Kidney (tissue), 14 donors: Measurements from ENCODE around the gene TCF15. TPM values are rescaled to one million over a fixed set of nuclear protein-coding genes. Genes with fewer than 3 reads are reported as not detected.

Experiments
- DNase-seq, 5 donors: peaks; one replicate each; pipeline ENCODE4 v3.0.0-alpha.2; 2013 to 2020
- FAIRE-seq: peaks from 2 replicates; lab custom pipeline; 2012; peaks lifted over from hg19 to GRCh38; lab: Jason Lieb, UNC
- H3K27ac ChIP-seq, 2 donors: one replicate each; pipeline ENCODE4 v1.7.0; 2013; ENCODE audit warnings: low read depth in 2 of 2, low read length in 2 of 2, inconsistent platforms in 1 of 2
- H3K27me3 ChIP-seq: one replicate; pipeline ENCODE4 v1.7.1; 2013; ENCODE audit warnings: low read length, inconsistent platforms; ENCODE audit not compliant: control insufficient read depth, insufficient read depth
- H3K36me3 ChIP-seq, 3 donors: one replicate each; pipeline versions ENCODE4 v1.7.0 to v1.7.1; 2013; ENCODE audit warnings: low read length in 3 of 3, control low read depth in 1 of 3, inconsistent platforms in 1 of 3; ENCODE audit not compliant: insufficient read depth in 3 of 3, control insufficient read depth in 2 of 3
- H3K4me1 ChIP-seq, 3 donors: one replicate each; pipeline versions ENCODE4 v1.7.0 to v1.7.1; 2013; ENCODE audit warnings: low read length in 3 of 3, inconsistent platforms in 1 of 3, low read depth in 1 of 3; ENCODE audit not compliant: control insufficient read depth in 2 of 3, insufficient read depth in 2 of 3
- H3K4me3 ChIP-seq, 3 donors: one replicate each; pipeline versions ENCODE4 v1.7.0 to v1.8.1; 2013; ENCODE audit warnings: low read length in 3 of 3, control low read depth in 1 of 3, inconsistent platforms in 1 of 3
- H3K9ac ChIP-seq, 3 donors: one replicate each; pipeline versions ENCODE4 v1.7.0 to v1.7.1; 2013; ENCODE audit warnings: low read length in 3 of 3, control low read depth in 1 of 3, inconsistent platforms in 1 of 3
- H3K9me3 ChIP-seq, 3 donors: one replicate each; pipeline versions ENCODE4 v1.7.0 to v1.7.1; 2013; ENCODE audit warnings: low read length in 3 of 3, control low read depth in 1 of 3, inconsistent platforms in 1 of 3; ENCODE audit not compliant: control insufficient read depth in 2 of 3, insufficient read depth in 1 of 3
- CTCF ChIP-seq: IDR thresholded peaks from 3 replicates; pipeline ENCODE4 v1.5.1; 2012; ENCODE audit warnings: mild to moderate bottlenecking, moderate library complexity, borderline replicate concordance; ENCODE audit not compliant: insufficient read depth; ENCODE audit errors: extremely low read depth
- intact Hi-C: fragments of 100-400 bp; cut with DNase I; formaldehyde crosslinking; loops from one replicate; pipeline ENCODE4 v1.11.1; 2022
- polyA plus RNA-seq: library from polyadenylated mRNA; stranded (reverse); fragments of 350-450 nt; fragmentation: Illumina TruSeq; extraction: RNeasy Lipid Tissue Mini Kit (QIAGEN cat#74804); gene quantifications from one replicate; pipeline ENCODE4 v1.2.3, GENCODE V29; 2014; ENCODE audit warnings: low read depth, low replicate concordance; ENCODE audit not compliant: insufficient read depth
- total RNA-seq: library from RNA; stranded (reverse); fragmentation: NEBNext Ultra II Directional; extraction: Animal tissue kit (Norgen Biotek cat#: 25700); gene quantifications from one replicate; pipeline ENCODE4 v1.2.1, GENCODE V29; 2021
- donor health status: control.
- donor health status: control.
- donor health status: control.
- donor health status: control.
- donor health status: control.
- donor health status: DM: yes; HTN: yes; CAD: no.
- donor health status: Normal renal cell carcinoma (clear cell type).

The TCF15 gene
- total and polyA plus RNA-seq, 2 donors from 2014 or later: 0.63 to 1.6 TPM

GRCh38 chr20:653110-653589 is 43.0 kb upstream of the TCF15 start, which contains the start of gene SRXN1:
Gene SRXN1 (minus strand): TSS chr20:653200. CDS start chr20:653185, 15 bp downstream.
- intact Hi-C loops: no loop called here
- FAIRE-seq: no peak

GRCh38 chr20:652615-653109 is 42.6 kb upstream of the TCF15 start:
- Histone ChIP-seq H3K27me3 (no peaks in the 10 kb centered on the region), H3K4me3 (peak overlapping the region; percentile 68 to 92 (median 69)), H3K4me1 (peaks cover 0 to 15% (median 6%) of the 10 kb centered on the region in 3 donors), H3K27ac (peak overlapping the region; percentile 67 to 70), H3K9ac (peak overlapping the region; percentile 32 to 81 (median 57)), H3K36me3 (peaks cover 0 to 12% (median 11%) of the 10 kb centered on the region in 3 donors), H3K9me3 (no peaks in the 10 kb centered on the region)
- FAIRE-seq: no peak
- TF ChIP-seq CTCF: no peak
- DNase-seq: peak in 2 of 5 donors; percentile 62 to 79
- intact Hi-C loops: no loop called here

More at GRCh38 chr20:653110-653589, 43.0 kb upstream of the TCF15 start, which contains the start of gene SRXN1:
- peak; percentile 87 to 95 (median 90) for DNase-seq
- peak within 1 kb of the TSS; percentile 35 to 81 (median 57) for H3K9ac ChIP-seq
- peaks cover 3% of the 10 kb centered on the region for H3K27me3 ChIP-seq
- TF ChIP-seq CTCF: peak; percentile 43
- peak within 1 kb of the TSS; percentile 68 to 92 (median 70) for H3K4me3 ChIP-seq
- no peaks in the 10 kb centered on the region for H3K9me3 ChIP-seq
- peak within 1 kb of the TSS; percentile 67 to 73 for H3K27ac ChIP-seq
- H3K4me1 ChIP-seq: peaks cover 0 to 15% (median 6%) of the 10 kb centered on the region in 3 donors
- H3K36me3 ChIP-seq: peaks cover 0 to 8% (median 6%) of the 10 kb centered on the region in 3 donors

- Histone ChIP-seq H3K4me1 (peaks cover 0 to 15% (median 6%) of the 10 kb centered on the region in 3 donors), H3K27ac (peak overlapping the region in 1 of 2 donors; percentile 70), H3K9me3 (no peaks in the 10 kb centered on the region), H3K36me3 (peaks cover 0 to 16% (median 13%) of the 10 kb centered on the region in 3 donors), H3K27me3 (no peaks in the 10 kb centered on the region), H3K9ac (peak overlapping the region in 2 of 3 donors; percentile 57 to 81), H3K4me3 (peak overlapping the region; percentile 28 to 92 (median 68))
- TF ChIP-seq CTCF: no peak
- intact Hi-C loops: no loop called here
- DNase-seq (peak in 1 of 5 donors; percentile 54), FAIRE-seq (no peak)
Observed at GRCh38 chr20:651713-652614, 41.9 kb upstream of the TCF15 start.
